ENCODE results near the gene IWS1.

DNA sequence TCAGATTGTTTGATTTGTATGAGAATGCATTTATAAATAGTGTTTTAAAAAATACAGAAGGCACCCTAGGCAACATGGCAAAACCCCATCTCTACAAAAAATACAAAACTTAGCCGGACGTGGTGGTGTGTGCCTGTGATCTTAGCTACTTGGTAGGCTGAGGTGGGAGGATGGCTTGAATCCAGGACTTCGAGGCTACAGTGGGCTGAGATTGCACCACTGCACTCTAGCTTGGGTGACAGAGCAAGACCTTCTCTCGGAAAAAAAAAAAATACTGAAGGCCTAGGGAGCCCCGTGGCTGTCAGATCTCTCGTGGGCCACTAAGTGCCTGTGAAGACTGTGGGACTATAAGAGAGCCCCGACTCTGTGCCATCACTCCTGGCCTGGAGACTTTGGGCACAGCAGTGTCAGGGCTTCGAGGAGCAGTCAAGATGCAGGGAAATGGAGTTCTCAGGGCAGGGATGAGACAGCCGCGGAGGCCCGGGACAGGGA lies 49.7 kb upstream of the IWS1 start:
- no peak for TF ChIP-seq FOSL1 (tag; conservative IDR thresholded peaks at IDR 0.05)
- TF ChIP-seq ZNF263 (CRISPR knock-in tag; IDR thresholded peaks at IDR 0.05; ENCODE audit: borderline replicate concordance) = no peak
- TF ChIP-seq HDGF (IDR thresholded peaks at IDR 0.05) = no peak
- no peak for TF ChIP-seq ESRRA (IDR thresholded peaks at IDR 0.05; ENCODE audit: borderline replicate concordance, low read depth)
- TF ChIP-seq, protein P1, sequence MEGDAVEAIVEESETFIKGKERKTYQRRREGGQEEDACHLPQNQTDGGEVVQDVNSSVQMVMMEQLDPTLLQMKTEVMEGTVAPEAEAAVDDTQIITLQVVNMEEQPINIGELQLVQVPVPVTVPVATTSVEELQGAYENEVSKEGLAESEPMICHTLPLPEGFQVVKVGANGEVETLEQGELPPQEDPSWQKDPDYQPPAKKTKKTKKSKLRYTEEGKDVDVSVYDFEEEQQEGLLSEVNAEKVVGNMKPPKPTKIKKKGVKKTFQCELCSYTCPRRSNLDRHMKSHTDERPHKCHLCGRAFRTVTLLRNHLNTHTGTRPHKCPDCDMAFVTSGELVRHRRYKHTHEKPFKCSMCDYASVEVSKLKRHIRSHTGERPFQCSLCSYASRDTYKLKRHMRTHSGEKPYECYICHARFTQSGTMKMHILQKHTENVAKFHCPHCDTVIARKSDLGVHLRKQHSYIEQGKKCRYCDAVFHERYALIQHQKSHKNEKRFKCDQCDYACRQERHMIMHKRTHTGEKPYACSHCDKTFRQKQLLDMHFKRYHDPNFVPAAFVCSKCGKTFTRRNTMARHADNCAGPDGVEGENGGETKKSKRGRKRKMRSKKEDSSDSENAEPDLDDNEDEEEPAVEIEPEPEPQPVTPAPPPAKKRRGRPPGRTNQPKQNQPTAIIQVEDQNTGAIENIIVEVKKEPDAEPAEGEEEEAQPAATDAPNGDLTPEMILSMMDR (IDR thresholded peaks at IDR 0.05 in 2 of 3, conservative IDR thresholded peaks at IDR 0.05 in 1 of 3; ENCODE audit: insufficient read depth in 2 of 3, low read depth in 1 of 3, low read length in 3 of 3) = no peak
- TF ChIP-seq, protein P2, sequence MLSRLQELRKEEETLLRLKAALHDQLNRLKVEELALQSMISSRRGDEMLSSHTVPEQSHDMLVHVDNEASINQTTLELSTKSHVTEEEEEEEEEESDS (CRISPR knock-in tag; IDR thresholded peaks at IDR 0.05) = no peak
- TF ChIP-seq FOXK2 (conservative IDR thresholded peaks at IDR 0.05 in 1 of 2, IDR thresholded peaks at IDR 0.05 in 1 of 2; ENCODE audit: low read depth in 2 of 2) = no peak
- TF ChIP-seq, protein P3, sequence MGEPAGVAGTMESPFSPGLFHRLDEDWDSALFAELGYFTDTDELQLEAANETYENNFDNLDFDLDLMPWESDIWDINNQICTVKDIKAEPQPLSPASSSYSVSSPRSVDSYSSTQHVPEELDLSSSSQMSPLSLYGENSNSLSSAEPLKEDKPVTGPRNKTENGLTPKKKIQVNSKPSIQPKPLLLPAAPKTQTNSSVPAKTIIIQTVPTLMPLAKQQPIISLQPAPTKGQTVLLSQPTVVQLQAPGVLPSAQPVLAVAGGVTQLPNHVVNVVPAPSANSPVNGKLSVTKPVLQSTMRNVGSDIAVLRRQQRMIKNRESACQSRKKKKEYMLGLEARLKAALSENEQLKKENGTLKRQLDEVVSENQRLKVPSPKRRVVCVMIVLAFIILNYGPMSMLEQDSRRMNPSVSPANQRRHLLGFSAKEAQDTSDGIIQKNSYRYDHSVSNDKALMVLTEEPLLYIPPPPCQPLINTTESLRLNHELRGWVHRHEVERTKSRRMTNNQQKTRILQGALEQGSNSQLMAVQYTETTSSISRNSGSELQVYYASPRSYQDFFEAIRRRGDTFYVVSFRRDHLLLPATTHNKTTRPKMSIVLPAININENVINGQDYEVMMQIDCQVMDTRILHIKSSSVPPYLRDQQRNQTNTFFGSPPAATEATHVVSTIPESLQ (CRISPR knock-in tag; IDR thresholded peaks at IDR 0.05) = no peak
- TF ChIP-seq RFX5 (IDR thresholded peaks at IDR 0.05; ENCODE audit: low read depth, low read length) = no peak
- TF ChIP-seq NR2C2 (CRISPR knock-in tag; IDR thresholded peaks at IDR 0.05) = no peak
- TF ChIP-seq NR2C2 (tag; IDR thresholded peaks at IDR 0.05) = no peak
- no peak for TF ChIP-seq ZNF561 (CRISPR knock-in tag; conservative IDR thresholded peaks at IDR 0.05)
- TF ChIP-seq, protein P4, sequence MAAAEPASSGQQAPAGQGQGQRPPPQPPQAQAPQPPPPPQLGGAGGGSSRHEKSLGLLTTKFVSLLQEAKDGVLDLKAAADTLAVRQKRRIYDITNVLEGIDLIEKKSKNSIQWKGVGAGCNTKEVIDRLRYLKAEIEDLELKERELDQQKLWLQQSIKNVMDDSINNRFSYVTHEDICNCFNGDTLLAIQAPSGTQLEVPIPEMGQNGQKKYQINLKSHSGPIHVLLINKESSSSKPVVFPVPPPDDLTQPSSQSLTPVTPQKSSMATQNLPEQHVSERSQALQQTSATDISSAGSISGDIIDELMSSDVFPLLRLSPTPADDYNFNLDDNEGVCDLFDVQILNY (CRISPR knock-in tag; IDR thresholded peaks at IDR 0.05) = no peak
- TF ChIP-seq, protein P5, sequence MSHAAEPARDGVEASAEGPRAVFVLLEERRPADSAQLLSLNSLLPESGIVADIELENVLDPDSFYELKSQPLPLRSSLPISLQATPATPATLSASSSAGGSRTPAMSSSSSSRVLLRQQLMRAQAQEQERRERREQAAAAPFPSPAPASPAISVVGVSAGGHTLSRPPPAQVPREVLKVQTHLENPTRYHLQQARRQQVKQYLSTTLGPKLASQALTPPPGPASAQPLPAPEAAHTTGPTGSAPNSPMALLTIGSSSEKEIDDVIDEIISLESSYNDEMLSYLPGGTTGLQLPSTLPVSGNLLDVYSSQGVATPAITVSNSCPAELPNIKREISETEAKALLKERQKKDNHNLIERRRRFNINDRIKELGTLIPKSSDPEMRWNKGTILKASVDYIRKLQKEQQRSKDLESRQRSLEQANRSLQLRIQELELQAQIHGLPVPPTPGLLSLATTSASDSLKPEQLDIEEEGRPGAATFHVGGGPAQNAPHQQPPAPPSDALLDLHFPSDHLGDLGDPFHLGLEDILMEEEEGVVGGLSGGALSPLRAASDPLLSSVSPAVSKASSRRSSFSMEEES (CRISPR knock-in tag; IDR thresholded peaks at IDR 0.05) = no peak
- TF ChIP-seq, protein P6, sequence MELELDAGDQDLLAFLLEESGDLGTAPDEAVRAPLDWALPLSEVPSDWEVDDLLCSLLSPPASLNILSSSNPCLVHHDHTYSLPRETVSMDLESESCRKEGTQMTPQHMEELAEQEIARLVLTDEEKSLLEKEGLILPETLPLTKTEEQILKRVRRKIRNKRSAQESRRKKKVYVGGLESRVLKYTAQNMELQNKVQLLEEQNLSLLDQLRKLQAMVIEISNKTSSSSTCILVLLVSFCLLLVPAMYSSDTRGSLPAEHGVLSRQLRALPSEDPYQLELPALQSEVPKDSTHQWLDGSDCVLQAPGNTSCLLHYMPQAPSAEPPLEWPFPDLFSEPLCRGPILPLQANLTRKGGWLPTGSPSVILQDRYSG (tag; conservative IDR thresholded peaks at IDR 0.05; ENCODE audit: low read depth) = no peak
